H9 (cell line): ENCODE data around the gene KBTBD6. TPM values are rescaled to one million over a fixed set of nuclear protein-coding genes. Genes with fewer than 3 reads are reported as not detected.

Experiments used
- DNase-seq: peaks from one replicate; pipeline ENCODE4 v3.0.0-alpha.2; 2017
- H2AFZ ChIP-seq: one replicate; pipeline ENCODE4 v1.6.1; 2013; ENCODE audit warnings: mild to moderate bottlenecking, low read length, control low read depth, moderate library complexity
- H2AK5ac ChIP-seq: 2 replicates; pipeline ENCODE4 v1.6.1; 2013; ENCODE audit warnings: low read length, control low read depth, mixed read lengths; ENCODE audit not compliant: insufficient read length
- H2BK120ac ChIP-seq: one replicate; pipeline ENCODE4 v1.6.1; 2013; ENCODE audit warnings: low read depth, mild to moderate bottlenecking, low read length, control low read depth, inconsistent platforms; ENCODE audit not compliant: poor library complexity, severe bottlenecking
- H2BK12ac ChIP-seq: 2 replicates; pipeline ENCODE4 v1.6.1; 2013; ENCODE audit warnings: low read length, control low read depth, mixed read lengths, low read depth; ENCODE audit not compliant: insufficient read length
- H2BK15ac ChIP-seq: 2 replicates; pipeline ENCODE4 v1.6.1; 2013; ENCODE audit warnings: low read depth, low read length, control low read depth
- H2BK20ac ChIP-seq: one replicate; pipeline ENCODE4 v1.6.1; 2013; ENCODE audit warnings: low read depth, mild to moderate bottlenecking, low read length, control low read depth, inconsistent platforms; ENCODE audit not compliant: poor library complexity, severe bottlenecking
- H2BK5ac ChIP-seq: 2 replicates; pipeline ENCODE4 v1.6.1; 2013; ENCODE audit warnings: low read length, control low read depth, mixed read lengths; ENCODE audit not compliant: insufficient read length
- H3K14ac ChIP-seq: 2 replicates; pipeline ENCODE4 v1.6.1; 2013; ENCODE audit warnings: low read length, control low read depth; ENCODE audit not compliant: insufficient read depth
- H3K18ac ChIP-seq: 2 replicates; pipeline ENCODE4 v1.6.1; 2013; ENCODE audit warnings: low read depth, mild to moderate bottlenecking, mixed read lengths, low read length, control low read depth; ENCODE audit not compliant: insufficient read length
- H3K23ac ChIP-seq: 2 replicates; pipeline ENCODE4 v1.6.1; 2013; ENCODE audit warnings: low read length, control low read depth, mixed read lengths, low read depth; ENCODE audit not compliant: insufficient read length
- H3K23me2 ChIP-seq: 2 replicates; pipeline ENCODE4 v1.6.1; 2013; ENCODE audit warnings: low read depth, mild to moderate bottlenecking, mixed read lengths, low read length, control low read depth; ENCODE audit not compliant: insufficient read length, poor library complexity, severe bottlenecking
- H3K27ac ChIP-seq: 2 replicates; pipeline ENCODE4 v1.5.1; 2013; ENCODE audit warnings: low read length, control low read depth, mixed read lengths, low read depth; ENCODE audit not compliant: insufficient read length
- H3K27me3 ChIP-seq: 2 replicates; pipeline ENCODE4 v1.6.1; 2013; ENCODE audit warnings: low read length, control low read depth, inconsistent platforms; ENCODE audit not compliant: insufficient read depth
- H3K4ac ChIP-seq: 2 replicates; pipeline ENCODE4 v1.6.1; 2013; ENCODE audit warnings: low read depth, mild to moderate bottlenecking, control low read depth, inconsistent platforms, low read length, moderate library complexity
- H3K4me1 ChIP-seq: 2 replicates; pipeline ENCODE4 v1.6.1; 2013; ENCODE audit warnings: low read length, control low read depth, inconsistent platforms; ENCODE audit not compliant: insufficient read depth
- H3K4me2 ChIP-seq: 2 replicates; pipeline ENCODE4 v1.6.1; 2013; ENCODE audit warnings: low read length, control low read depth, mixed read lengths; ENCODE audit not compliant: insufficient read length, insufficient read depth
- H3K56ac ChIP-seq: 2 replicates; pipeline ENCODE4 v1.6.1; 2013; ENCODE audit warnings: low read depth, mild to moderate bottlenecking, mixed read lengths, low read length, control low read depth; ENCODE audit not compliant: insufficient read length
- H3K79me1 ChIP-seq: 2 replicates; pipeline ENCODE4 v1.6.1; 2013; ENCODE audit warnings: low read depth, mild to moderate bottlenecking, moderate library complexity, low read length, control low read depth, inconsistent platforms; ENCODE audit not compliant: insufficient read depth, poor library complexity, severe bottlenecking
- H3K79me2 ChIP-seq: 2 replicates; pipeline ENCODE4 v1.6.1; 2013; ENCODE audit warnings: low read length, control low read depth, inconsistent platforms; ENCODE audit not compliant: insufficient read depth
- H3K9ac ChIP-seq: 2 replicates; pipeline ENCODE4 v1.6.1; 2013; ENCODE audit warnings: low read length, control low read depth, mixed read lengths; ENCODE audit not compliant: insufficient read length; ENCODE audit errors: extremely low read depth
- H3K9me3 ChIP-seq: one replicate; pipeline ENCODE4 v1.6.1; 2013; ENCODE audit warnings: low read depth, low read length, inconsistent platforms; ENCODE audit not compliant: control insufficient read depth
- H3T11ph ChIP-seq: one replicate; pipeline ENCODE4 v1.6.1; 2013; ENCODE audit warnings: mild to moderate bottlenecking, low read length, control low read depth, inconsistent platforms
- H4K20me1 ChIP-seq: one replicate; pipeline ENCODE4 v1.6.1; 2013; ENCODE audit not compliant: control insufficient read depth, insufficient read length, insufficient read depth
- H4K5ac ChIP-seq: 2 replicates; pipeline ENCODE4 v1.6.1; 2013; ENCODE audit warnings: low read depth, mild to moderate bottlenecking, mixed read lengths, low read length, control low read depth; ENCODE audit not compliant: insufficient read length
- H4K8ac ChIP-seq: replicated peaks from 2 replicates; pipeline ENCODE4 v1.6.1; 2013; ENCODE audit warnings: low read length, control low read depth, mixed read lengths, low read depth; ENCODE audit not compliant: insufficient read length
- H4K91ac ChIP-seq: 2 replicates; pipeline ENCODE4 v1.6.1; 2013; ENCODE audit warnings: low read depth, mild to moderate bottlenecking, moderate library complexity, mixed read lengths, low read length, control low read depth; ENCODE audit not compliant: insufficient read length
- H3K27ac Mint-ChIP-seq, 3 experiments: 2 replicates in 2 of 3; 3 replicates in 1 of 3; pipeline ENCODE4 v1.8.0; 2020 to 2021; ENCODE audit warnings: mixed read lengths in 3 of 3, mild to moderate bottlenecking in 1 of 3, moderate library complexity in 1 of 3
- H3K27me3 Mint-ChIP-seq: 2 replicates; pipeline ENCODE4 v1.8.0; 2021; ENCODE audit warnings: low read depth, mild to moderate bottlenecking, moderate library complexity, mixed read lengths
- H3K36me3 Mint-ChIP-seq, 3 experiments: 2 replicates in 2 of 3; 3 replicates in 1 of 3; pipeline ENCODE4 v1.8.0; 2020 to 2021; ENCODE audit warnings: low read depth in 3 of 3, mixed read lengths in 3 of 3; ENCODE audit not compliant: insufficient read depth in 1 of 3
- H3K4me1 Mint-ChIP-seq, 2 experiments: 2 replicates each; pipeline ENCODE4 v1.8.0; 2020; ENCODE audit warnings: mixed read lengths in 2 of 2
- H3K4me3 Mint-ChIP-seq, 2 experiments: 2 replicates in 1 of 2; 3 replicates in 1 of 2; pipeline ENCODE4 v1.8.0; 2020 to 2021; ENCODE audit warnings: mild to moderate bottlenecking in 2 of 2, mixed read lengths in 2 of 2, moderate library complexity in 1 of 2
- H3K9me3 Mint-ChIP-seq, 2 experiments: 2 replicates in 1 of 2; 3 replicates in 1 of 2; pipeline ENCODE4 v1.8.0; 2020; ENCODE audit warnings: mild to moderate bottlenecking in 2 of 2, mixed read lengths in 2 of 2, moderate library complexity in 1 of 2
- WGBS: extraction: QIAGEN DNeasy Blood & Tissue Kit; methylation state at CpG from one replicate; pipeline ENCODE4 v1.1.7; 2013; ENCODE audit warnings: missing lambda C conversion rate, low lambda C conversion rate, mixed read lengths; ENCODE audit not compliant: insufficient read length; ENCODE audit errors: extremely low coverage; 5-methylcytosine and 5-hydroxymethylcytosine counted together
- total RNA-seq: library from RNA; stranded (reverse); gene quantifications from 2 replicates; pipeline ENCODE4 v1.2.1, GENCODE V29; 2021
- TF ChIP-seq, protein P1 (sequence below): fragments of 200-600 bp; sonication (generic); conservative IDR thresholded peaks from 3 replicates; pipeline ENCODE4 v1.8.0; 2021; ENCODE audit warnings: antibody characterized with exemption, mild to moderate bottlenecking

The KBTBD6 gene
- total RNA-seq, 1 experiment from 2014 or later, result 11.5 TPM

- H4K8ac ChIP-seq, result no peak overlapping the region
- H3K23me2 ChIP-seq, result no peaks in the 10 kb centered on the region
- TF ChIP-seq, protein P1, sequence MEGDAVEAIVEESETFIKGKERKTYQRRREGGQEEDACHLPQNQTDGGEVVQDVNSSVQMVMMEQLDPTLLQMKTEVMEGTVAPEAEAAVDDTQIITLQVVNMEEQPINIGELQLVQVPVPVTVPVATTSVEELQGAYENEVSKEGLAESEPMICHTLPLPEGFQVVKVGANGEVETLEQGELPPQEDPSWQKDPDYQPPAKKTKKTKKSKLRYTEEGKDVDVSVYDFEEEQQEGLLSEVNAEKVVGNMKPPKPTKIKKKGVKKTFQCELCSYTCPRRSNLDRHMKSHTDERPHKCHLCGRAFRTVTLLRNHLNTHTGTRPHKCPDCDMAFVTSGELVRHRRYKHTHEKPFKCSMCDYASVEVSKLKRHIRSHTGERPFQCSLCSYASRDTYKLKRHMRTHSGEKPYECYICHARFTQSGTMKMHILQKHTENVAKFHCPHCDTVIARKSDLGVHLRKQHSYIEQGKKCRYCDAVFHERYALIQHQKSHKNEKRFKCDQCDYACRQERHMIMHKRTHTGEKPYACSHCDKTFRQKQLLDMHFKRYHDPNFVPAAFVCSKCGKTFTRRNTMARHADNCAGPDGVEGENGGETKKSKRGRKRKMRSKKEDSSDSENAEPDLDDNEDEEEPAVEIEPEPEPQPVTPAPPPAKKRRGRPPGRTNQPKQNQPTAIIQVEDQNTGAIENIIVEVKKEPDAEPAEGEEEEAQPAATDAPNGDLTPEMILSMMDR, result no peak
- Mint-ChIP-seq H3K36me3 (peaks cover 0 to 4% (median 3%) of the 10 kb centered on the region in 3 experiments; a peak in 4 of 7 replicates), H3K4me3 (no peak overlapping the region), H3K4me1 (peaks cover 16% of the 10 kb centered on the region in 2 experiments), H3K27ac (peak overlapping the region in 2 of 3 experiments; percentile 7 to 15; a peak in 1 of 7 replicates), H3K27me3 (no peaks in the 10 kb centered on the region), H3K9me3 (no peaks in the 10 kb centered on the region)
- H3K79me1 ChIP-seq, result no peaks in the 10 kb centered on the region
- H2BK120ac ChIP-seq, result no peak overlapping the region
- no peaks in the 10 kb centered on the region for H3K27me3 ChIP-seq
- H4K91ac ChIP-seq, result no peak overlapping the region
- H2BK12ac ChIP-seq, result no peak overlapping the region
- no peak overlapping the region for H3K4ac ChIP-seq
- no peak overlapping the region for H3K18ac ChIP-seq
- H3K79me2 ChIP-seq, result no peaks in the 10 kb centered on the region
- no peak overlapping the region for H3K23ac ChIP-seq
- no peak overlapping the region for H2BK15ac ChIP-seq
- H3T11ph ChIP-seq, result no peak overlapping the region
- H4K20me1 ChIP-seq, result no peaks in the 10 kb centered on the region
- no peak overlapping the region for H2BK20ac ChIP-seq
- no peak overlapping the region for H3K4me2 ChIP-seq
- H3K9me3 ChIP-seq, result no peaks in the 10 kb centered on the region
- no peak overlapping the region for H3K14ac ChIP-seq
- no peak overlapping the region for H2BK5ac ChIP-seq
- H4K5ac ChIP-seq, result no peak overlapping the region
- H3K9ac ChIP-seq, result no peak overlapping the region
- no peak overlapping the region for H2AFZ ChIP-seq
- no peaks in the 10 kb centered on the region for H3K4me1 ChIP-seq
- no peak overlapping the region for H3K56ac ChIP-seq
- WGBS, result no CpG with 5 or more reads among the region's 9 CpGs
- no peak overlapping the region for H3K27ac ChIP-seq
- no peak for DNase-seq
- H2AK5ac ChIP-seq, result no peak overlapping the region
Observed at GRCh38 chr13:41136396-41137031, 3.9 kb upstream of the KBTBD6 start.
